Islet of Langerhans (tissue), 1 donor: Measurements from ENCODE around the gene EPB41L5.
A peak's percentile ranks its signal among the peaks of the same experiment; 100 is the strongest.
"Not testable (repeated sequence)": the region's sequence is repeated elsewhere in the genome, so short reads cannot be mapped to it uniquely, and the experiment has no call there.

Experiments used
- FAIRE-seq: peaks from one replicate; lab custom pipeline; 2011; peaks lifted over from hg19 to GRCh38; lab: Jason Lieb, UNC

Gene EPB41L5

DNA sequence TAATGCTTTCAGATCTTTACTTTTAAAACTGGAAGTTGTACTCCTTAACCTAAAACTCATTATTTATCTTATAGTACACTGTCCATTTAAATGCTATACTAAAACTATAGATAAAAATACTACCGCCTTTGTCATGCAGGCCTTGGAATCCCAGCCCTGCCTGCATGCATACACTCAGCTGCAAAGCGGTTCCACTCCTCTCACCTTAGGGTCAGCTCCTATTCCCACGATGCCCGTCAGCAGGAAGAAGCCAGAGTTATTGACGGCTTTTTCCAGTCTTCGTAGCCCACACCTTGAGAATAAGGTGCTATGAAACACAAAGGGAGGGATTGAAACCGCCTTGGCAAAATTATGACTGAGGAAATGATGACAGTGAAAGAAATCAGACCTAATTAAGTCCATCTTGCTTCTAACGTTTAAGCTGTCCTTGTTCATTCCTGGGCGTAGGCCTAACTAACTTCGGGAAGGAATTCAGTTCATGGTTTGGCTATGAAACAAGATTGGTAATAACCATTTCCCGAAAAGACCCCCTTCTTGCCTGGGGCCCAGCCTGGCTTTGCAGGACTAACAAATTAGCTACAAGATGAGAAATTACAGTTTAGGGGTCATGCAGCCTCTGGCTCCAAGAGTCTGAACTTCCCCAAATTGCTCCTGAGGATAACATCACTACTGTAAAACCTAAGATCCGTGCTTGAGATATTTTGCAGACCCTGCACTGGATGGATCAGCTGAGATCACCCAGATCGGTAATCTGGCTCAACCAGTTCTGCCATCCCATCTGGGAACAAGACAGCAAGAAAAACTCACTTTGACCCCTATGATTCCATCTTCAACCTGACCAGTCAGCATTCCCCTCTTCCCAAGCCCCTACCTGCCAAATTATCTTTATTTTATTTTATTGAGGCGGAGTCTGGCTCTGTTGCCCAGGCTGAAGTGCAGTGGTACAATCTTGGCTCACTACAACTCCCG, 17.1 kb downstream of the EPB41L5 start:
- no peak for FAIRE-seq

DNA sequence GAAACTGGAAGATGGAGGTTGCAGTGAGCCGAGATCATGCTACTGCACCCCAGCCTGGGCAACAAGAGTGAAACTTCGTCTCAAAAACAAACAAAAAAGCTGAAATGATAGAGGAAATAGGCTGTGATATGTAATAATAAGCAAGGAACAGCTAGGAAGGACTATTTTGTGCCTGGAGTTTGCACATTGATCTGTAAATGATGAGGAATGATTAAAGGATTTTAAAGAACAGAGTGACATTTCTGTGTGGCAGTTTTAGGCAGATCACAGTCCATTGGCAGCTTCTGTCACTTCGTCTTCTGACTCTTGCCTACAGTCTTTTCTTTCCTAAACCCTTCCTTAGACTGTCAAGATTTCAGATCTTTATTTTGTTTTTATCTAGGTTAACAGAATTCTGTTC, 19.4 kb downstream of the EPB41L5 start:
- FAIRE-seq = no peak

GRCh38 chr2:120034027-120034426, 21.1 kb downstream of the EPB41L5 start:
- FAIRE-seq = no peak

GRCh38 chr2:120034621-120035020, 21.7 kb downstream of the EPB41L5 start:
- no peak for FAIRE-seq

- FAIRE-seq = no peak
These were observed 23.3 kb downstream of the EPB41L5 start for GRCh38 chr2:120036145-120036544.

GRCh38 chr2:120037995-120038541, 25.2 kb downstream of the EPB41L5 start:
- peak; percentile 27 for FAIRE-seq

GRCh38 chr2:120042359-120042758, 29.5 kb downstream of the EPB41L5 start:
- FAIRE-seq = peak; percentile 30

DNA sequence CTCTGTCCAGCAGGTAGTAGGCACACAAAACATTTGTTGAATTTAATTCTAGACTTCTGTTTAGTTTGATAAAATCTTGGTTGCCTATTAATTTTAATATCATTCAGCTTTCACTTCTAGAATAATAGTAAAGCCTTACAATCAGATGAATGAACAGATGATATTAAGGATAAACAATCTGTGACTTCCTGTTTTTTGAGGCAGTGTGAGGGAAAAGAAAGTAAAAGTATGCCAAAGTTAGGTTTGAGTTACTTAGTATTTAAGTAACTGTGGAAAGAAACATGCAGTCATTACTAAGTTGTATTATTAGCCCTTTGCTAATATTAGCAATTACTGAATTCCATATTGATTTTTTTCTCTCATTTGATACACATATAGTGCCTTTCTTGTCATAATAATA, 31.5 kb downstream of the EPB41L5 start:
- no peak for FAIRE-seq

DNA sequence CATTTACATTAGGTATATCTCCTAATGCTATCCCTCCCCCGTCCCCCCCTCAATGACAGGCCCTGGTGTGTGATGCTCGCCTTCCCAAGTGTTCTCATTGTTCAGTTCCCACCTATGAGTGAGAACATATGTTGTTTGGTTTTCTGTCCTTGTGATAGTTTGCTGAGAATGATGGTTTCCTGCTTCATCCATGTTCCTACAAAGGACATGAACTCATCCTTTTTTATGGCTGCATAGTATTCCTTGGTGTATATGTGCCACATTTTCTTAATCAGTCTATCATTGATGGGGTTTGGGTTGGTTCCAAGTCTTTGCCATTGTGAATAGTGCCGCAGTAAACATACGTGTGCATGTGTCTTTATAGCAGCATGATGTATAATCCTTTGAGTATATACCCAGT, 32.9 kb downstream of the EPB41L5 start:
- FAIRE-seq = not testable (repeated sequence)

DNA sequence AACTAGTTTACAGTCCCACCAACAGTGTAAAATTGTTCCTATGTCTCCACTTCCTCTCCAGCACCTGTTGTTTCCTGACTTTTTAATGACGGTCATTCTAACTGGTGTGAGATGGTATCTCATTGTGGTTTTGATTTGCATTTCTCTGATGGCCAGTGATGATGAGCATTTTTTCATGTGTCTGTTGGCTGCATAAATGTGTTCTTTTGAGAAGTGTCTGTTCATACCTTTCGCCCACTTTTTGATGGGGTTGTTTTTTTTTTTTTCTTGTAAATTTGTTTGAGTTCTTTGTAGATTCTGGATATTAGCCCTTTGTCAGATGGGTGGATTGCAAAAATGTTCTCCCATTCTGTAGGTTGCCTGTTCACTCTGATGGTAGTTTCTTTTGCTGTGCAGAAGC, 33.4 kb downstream of the EPB41L5 start:
- not testable (repeated sequence) for FAIRE-seq

GRCh38 chr2:120052597-120052996, 39.7 kb downstream of the EPB41L5 start:
- no peak for FAIRE-seq

GRCh38 chr2:120053891-120054290, 41.0 kb downstream of the EPB41L5 start:
- no peak for FAIRE-seq

- FAIRE-seq = no peak
These were observed 46.6 kb downstream of the EPB41L5 start for GRCh38 chr2:120059483-120059882.

- FAIRE-seq = no peak
These were observed 47.3 kb downstream of the EPB41L5 start for GRCh38 chr2:120060088-120060623.

GRCh38 chr2:120064664-120065063, 51.8 kb downstream of the EPB41L5 start:
- no peak for FAIRE-seq

DNA sequence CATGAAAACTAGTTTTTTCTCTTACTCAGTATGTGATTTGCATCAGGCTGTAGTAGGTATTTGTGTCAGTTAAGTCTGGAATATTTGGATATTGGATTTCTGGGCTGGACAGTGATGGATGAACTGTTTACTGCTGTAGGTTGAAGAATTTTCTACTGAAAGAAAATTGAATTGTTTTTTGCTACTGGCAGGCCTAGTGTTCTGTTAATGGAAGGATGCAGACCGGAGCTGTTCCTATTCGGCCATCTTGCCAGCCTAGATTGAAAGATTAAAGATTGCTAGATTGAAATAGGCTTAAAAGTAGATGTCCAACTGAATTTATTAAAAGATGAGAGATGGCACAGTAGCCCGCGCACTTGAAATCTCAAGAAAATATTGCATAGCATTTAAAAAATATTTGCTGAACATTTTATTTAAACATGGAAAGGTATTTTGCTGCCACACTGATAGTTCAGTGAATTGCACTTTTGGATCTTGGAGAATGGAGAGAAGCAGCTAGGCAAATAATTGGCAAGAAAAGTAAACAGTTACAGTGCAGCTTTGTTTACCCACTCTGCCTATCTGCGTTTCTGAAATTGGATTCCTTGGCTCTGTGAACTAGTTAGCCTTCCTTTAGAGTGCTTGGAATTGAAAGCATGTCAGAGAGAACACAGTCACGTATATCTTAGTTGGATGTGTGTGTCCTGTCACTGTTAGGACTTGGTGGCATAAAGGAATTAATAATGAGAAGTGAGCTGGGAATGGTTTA, 54.1 kb downstream of the EPB41L5 start:
- peak; percentile 79 for FAIRE-seq

GRCh38 chr2:120068040-120068658, 55.3 kb downstream of the EPB41L5 start:
- not testable (repeated sequence) for FAIRE-seq

DNA sequence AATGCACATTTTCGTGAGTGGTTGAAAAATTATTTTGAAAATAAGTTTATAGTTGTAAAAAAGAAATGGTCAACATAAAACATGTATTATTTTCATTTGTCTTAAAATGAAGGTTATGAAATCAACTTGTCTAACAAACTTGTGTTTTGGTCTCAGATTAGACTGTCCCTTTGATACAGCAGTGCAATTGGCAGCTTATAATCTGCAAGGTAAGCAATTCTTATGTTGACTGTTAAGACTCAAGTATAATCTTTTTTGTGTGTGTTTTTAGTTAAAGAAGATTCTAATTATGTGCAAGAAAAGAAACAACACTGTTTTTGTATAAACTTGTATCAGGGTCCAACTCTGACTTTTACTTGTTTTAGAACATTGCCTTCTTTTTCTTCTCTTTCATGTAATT, 62.7 kb downstream of the EPB41L5 start:
- peak; percentile 62 for FAIRE-seq

GRCh38 chr2:120077896-120078295, 65.0 kb downstream of the EPB41L5 start:
- FAIRE-seq = no peak

DNA sequence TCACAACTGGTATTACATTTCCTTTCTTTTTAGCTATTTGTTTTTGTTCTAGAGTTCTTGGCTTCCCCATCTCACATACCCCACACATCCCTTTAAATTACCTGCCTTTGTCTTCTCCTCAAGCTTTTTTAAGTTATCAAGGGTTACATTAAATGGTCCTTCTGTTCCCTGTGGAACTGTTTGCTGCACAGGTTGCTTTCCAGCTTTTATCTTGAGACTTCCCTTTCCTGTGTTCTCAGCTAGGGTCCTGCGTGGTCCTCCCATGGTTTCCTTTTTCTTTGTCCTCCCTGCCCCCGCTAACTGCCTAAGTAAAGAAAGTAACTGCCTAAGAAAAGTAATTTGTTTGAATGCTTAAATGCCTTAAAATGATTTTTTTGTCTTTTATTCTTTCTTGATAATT, 66.8 kb downstream of the EPB41L5 start:
- FAIRE-seq = no peak

- FAIRE-seq = no peak
These were observed 78.6 kb downstream of the EPB41L5 start for GRCh38 chr2:120091436-120091835.

DNA sequence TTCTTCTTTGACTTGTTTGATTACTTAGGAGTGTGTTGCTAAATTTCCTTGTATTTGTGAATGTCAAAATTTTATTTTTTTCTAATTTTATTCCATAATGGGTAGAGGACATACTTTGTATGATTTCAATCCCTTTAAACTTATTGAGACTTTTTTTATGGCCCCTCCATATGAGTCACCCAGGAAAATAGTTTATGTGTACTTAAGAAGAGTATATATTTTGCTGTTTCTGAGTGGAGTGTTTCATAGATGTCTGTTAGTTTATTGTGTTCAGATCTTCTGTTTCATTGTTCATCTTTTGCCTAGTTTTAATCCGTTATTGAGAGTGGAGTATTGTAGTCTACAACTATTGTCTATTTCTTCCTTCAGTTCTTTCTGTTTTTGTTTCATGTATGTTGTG, 81.9 kb downstream of the EPB41L5 start:
- FAIRE-seq = no peak
